Thoracic aorta (tissue), 2 donors: ENCODE data around the gene NUPR1. TPM values are rescaled to one million over a fixed set of nuclear protein-coding genes. Genes with fewer than 3 reads are reported as not detected.

ENCODE experiments used
- ATAC-seq: fragments of 150-250 bp; one replicate; pipeline ENCODE4 v1.8.0; 2017; ENCODE audit warnings: low read depth; ENCODE audit not compliant: insufficient number of reproducible peaks, low FRiP score
- DNase-seq: peaks from one replicate; pipeline ENCODE4 v3.0.0-alpha.2; 2020; ENCODE audit warnings: low spot score
- H3K27ac ChIP-seq, 2 donors: fragments of 200-600 bp; sonication (generic); 1 replicate in 1 of 2; 2 replicates in 1 of 2; pipeline ENCODE4 v1.5.1; 2016; ENCODE audit warnings: mild to moderate bottlenecking in 2 of 2, moderate library complexity in 2 of 2
- H3K27me3 ChIP-seq: fragments of 200-600 bp; sonication (generic); replicated peaks from 2 replicates; pipeline ENCODE4 v1.6.0; 2016; ENCODE audit warnings: mild to moderate bottlenecking; ENCODE audit not compliant: insufficient read depth
- H3K36me3 ChIP-seq: fragments of 200-600 bp; sonication (generic); one replicate; pipeline ENCODE4 v1.5.1; 2016
- H3K4me1 ChIP-seq, 2 donors: fragments of 200-600 bp; sonication (generic); 1 replicate in 1 of 2; 2 replicates in 1 of 2; pipeline versions ENCODE4 v1.5.1 to v1.6.0; 2016; ENCODE audit warnings: low read depth in 2 of 2, mild to moderate bottlenecking in 1 of 2; ENCODE audit not compliant: control insufficient read depth in 1 of 2
- H3K4me3 ChIP-seq: fragments of 200-600 bp; sonication (generic); 2 replicates; pipeline ENCODE4 v1.5.1; 2016; ENCODE audit warnings: mild to moderate bottlenecking
- H3K9me3 ChIP-seq: fragments of 200-600 bp; sonication (generic); 2 replicates; pipeline ENCODE4 v1.5.1; 2016
- total RNA-seq, 2 donors: library from RNA; depleted of rRNA; stranded (reverse); fragments of >200 nt; gene quantifications; one replicate each; pipeline versions ENCODE4 v1.1.0 to v1.2.3, GENCODE V29; 2016
- TF ChIP-seq, protein P1 (sequence below): fragments of 200-600 bp; sonication (generic); IDR thresholded peaks from one replicate; pipeline ENCODE4 v1.5.1; 2019; ENCODE audit warnings: antibody characterized with exemption

The NUPR1 gene
- total RNA-seq, 2 donors from 2014 or later: 17.7 to 53.5 TPM

DNA sequence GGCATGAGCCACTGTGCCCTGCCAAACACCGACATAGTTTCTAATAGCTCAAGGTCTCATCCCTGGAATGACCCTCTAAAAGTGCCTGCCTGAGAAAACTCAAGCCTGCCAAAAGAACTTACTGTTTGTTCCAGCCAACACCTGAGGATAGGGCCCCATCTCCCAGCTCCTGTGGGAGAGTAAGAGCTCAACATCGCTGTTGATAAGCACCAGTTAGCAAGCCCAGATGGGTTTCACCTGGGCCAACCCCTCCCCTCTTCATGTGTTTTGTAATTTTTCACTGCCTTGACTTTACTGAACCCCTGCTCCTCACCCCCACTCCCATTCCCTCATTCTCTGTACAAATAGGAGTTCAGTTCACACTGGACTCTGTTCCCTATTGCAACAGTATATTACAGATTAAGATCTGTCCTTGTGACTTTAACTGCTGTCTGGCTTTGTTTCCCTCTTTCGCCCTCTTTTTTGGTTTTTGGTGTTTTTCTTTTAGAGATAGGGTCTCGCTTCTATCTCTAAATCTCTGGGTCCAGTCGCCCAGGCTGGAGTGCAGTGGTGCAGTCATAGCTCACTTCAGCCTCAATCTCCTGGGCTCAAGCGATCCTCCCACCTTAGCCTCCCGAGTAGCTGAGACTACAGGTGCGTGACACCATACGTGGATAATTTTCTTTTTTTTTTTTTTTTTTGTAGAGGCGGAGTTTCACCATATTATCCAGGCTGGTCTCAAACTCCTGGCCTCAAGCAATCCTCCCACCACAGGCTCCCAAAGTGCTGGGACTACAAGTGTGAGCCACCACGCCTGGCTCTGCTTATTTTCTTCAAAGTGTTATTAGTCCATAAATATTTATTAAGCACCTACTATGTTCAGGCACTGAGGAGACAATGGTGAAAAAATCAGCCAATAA lies 12.3 kb downstream of the NUPR1 start:
- Histone ChIP-seq H3K27ac (no peak overlapping the region), H3K36me3 (no peaks in the 10 kb centered on the region), H3K27me3 (no peaks in the 10 kb centered on the region), H3K4me1 (no peaks in the 10 kb centered on the region), H3K9me3 (no peaks in the 10 kb centered on the region), H3K4me3 (no peak overlapping the region)
- TF ChIP-seq, protein P1, sequence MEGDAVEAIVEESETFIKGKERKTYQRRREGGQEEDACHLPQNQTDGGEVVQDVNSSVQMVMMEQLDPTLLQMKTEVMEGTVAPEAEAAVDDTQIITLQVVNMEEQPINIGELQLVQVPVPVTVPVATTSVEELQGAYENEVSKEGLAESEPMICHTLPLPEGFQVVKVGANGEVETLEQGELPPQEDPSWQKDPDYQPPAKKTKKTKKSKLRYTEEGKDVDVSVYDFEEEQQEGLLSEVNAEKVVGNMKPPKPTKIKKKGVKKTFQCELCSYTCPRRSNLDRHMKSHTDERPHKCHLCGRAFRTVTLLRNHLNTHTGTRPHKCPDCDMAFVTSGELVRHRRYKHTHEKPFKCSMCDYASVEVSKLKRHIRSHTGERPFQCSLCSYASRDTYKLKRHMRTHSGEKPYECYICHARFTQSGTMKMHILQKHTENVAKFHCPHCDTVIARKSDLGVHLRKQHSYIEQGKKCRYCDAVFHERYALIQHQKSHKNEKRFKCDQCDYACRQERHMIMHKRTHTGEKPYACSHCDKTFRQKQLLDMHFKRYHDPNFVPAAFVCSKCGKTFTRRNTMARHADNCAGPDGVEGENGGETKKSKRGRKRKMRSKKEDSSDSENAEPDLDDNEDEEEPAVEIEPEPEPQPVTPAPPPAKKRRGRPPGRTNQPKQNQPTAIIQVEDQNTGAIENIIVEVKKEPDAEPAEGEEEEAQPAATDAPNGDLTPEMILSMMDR: no peak
- ATAC-seq: no peak
- no peak for DNase-seq

DNA sequence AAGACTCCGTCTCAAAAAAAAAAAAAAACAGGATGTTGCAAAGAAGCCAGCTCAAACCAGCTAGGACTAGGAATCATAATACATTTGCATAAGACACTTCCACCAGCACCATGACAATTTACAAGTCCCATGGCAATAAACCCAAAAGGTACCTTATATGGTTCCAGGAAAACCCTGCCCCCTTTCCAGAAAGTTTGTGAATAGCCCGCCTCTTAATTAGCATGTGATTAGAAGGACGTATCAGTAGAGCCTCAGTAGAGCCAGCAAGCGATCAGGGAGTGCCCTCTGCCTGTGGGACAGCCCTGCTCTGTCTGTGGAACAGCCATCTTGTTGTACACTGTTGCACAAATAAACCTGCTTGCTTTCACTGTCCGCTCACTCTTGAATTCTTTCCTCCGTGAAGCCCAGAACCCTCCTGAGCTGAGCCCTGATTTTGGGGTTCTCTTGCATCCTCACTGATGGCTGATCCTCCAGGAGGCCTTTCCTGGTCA lies 14.0 kb downstream of the NUPR1 start:
- ATAC-seq (no peak), DNase-seq (no peak)
- Histone ChIP-seq H3K27ac (no peak overlapping the region), H3K4me3 (no peak overlapping the region), H3K9me3 (no peaks in the 10 kb centered on the region), H3K27me3 (no peaks in the 10 kb centered on the region), H3K4me1 (no peaks in the 10 kb centered on the region), H3K36me3 (no peaks in the 10 kb centered on the region)
- TF ChIP-seq, protein P1: no peak

DNA sequence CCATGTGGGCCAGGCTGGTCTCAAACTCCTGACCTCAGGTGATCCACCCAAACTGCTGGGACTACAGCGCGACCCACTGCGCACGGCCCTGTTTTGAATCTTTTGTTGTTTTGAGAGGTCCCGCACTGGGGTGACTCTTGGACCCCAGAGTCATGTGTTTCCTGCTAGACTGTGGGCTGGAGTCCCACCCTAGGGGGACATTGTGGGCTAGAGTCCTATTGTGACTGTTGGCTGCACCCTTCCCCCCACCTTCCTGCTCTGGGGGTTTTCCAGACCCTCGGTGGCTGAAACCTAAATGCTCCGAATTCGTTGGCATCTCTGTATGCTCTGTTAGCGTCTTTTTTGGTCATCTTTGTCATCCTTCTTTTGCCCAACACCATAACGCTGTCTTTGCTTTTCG lies 16.0 kb downstream of the NUPR1 start:
- Histone ChIP-seq H3K4me3 (no peak overlapping the region), H3K36me3 (no peaks in the 10 kb centered on the region), H3K4me1 (no peaks in the 10 kb centered on the region), H3K9me3 (no peaks in the 10 kb centered on the region), H3K27me3 (no peaks in the 10 kb centered on the region), H3K27ac (no peak overlapping the region)
- TF ChIP-seq, protein P1: no peak
- DNase-seq (no peak), ATAC-seq (no peak)

DNA sequence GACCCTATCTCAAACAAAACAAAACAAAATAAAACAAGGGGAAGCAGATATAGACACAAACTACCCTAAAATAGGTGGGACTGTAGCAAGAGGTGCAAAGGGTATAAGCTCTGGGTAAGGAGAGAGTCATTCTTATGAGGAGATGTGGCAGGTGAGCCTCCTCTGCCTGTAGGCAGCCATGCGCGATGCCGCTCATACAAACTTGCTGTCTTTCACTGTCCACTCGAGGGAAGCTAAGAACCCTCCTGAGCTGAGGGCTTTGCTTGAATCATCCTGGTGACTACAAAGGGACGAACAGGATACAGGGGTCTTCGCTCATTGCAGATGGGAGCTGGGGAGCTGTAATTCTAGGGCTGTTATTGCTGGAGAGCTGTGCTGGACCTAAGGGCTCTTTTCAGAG lies 17.3 kb downstream of the NUPR1 start:
- Histone ChIP-seq H3K36me3 (no peaks in the 10 kb centered on the region), H3K4me3 (no peak overlapping the region), H3K9me3 (no peaks in the 10 kb centered on the region), H3K4me1 (no peaks in the 10 kb centered on the region), H3K27ac (no peak overlapping the region), H3K27me3 (no peaks in the 10 kb centered on the region)
- TF ChIP-seq, protein P1: no peak
- no peak for DNase-seq
- ATAC-seq: no peak

DNA sequence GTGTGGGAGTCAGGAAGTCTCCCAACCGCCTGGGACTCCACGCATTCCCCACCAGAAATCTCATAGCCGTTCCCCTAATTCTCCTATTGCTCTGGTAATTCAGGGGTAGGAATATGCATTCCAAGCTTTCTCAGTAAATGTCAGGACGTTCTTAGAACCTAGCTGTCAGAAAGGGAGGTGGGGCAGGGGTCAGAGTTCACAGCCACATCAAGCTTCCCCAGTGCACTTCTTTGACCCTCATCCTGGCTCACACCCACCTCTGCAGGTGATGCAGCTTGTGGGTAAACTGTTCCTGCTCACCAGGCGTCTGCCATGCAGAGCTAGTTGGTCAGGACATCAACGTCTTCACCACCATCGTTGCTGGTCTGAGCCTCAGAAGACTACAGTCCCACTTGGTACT lies 18.1 kb downstream of the NUPR1 start:
- H3K36me3 ChIP-seq: no peaks in the 10 kb centered on the region
- ATAC-seq: no peak
- DNase-seq: no peak
- H3K4me3 ChIP-seq: no peak overlapping the region
- H3K27me3 ChIP-seq: no peaks in the 10 kb centered on the region
- H3K27ac ChIP-seq: no peak overlapping the region
- H3K4me1 ChIP-seq: no peaks in the 10 kb centered on the region
- TF ChIP-seq, protein P1: no peak
- H3K9me3 ChIP-seq: no peaks in the 10 kb centered on the region
